SK-N-SH (cell line): Measurements from ENCODE around the gene CFAP91. TPM values are rescaled to one million over a fixed set of nuclear protein-coding genes. Genes with fewer than 3 reads are reported as not detected.
A peak's percentile ranks its signal among the peaks of the same experiment; 100 is the strongest.
"Not testable (repeated sequence)": the region's sequence is repeated elsewhere in the genome, so short reads cannot be mapped to it uniquely, and the experiment has no call there.

ENCODE experiments used
- CTCF ChIA-PET: fragments of 300-600, 350-600 bp; formaldehyde crosslinking; extraction: SDS; loops from one replicate; lab custom pipeline; 2021; lab: Yijun Ruan, JAX
- POLR2A ChIA-PET: fragments of 350-600 bp; sonication (Branson Sonifier 250); formaldehyde crosslinking; extraction: SDS; loops from one replicate; lab custom pipeline; 2020; ENCODE audit warnings: antibody characterized with exemption, inconsistent platforms; lab: Yijun Ruan, JAX
- DNase-seq: peaks from one replicate; pipeline ENCODE4 v3.0.0; 2012
- H2AFZ ChIP-seq: fragments of 200-600 bp; sonication (generic); 2 replicates; pipeline ENCODE4 v1.8.1; 2016; ENCODE audit warnings: antibody characterized with exemption, mild to moderate bottlenecking, low read depth
- H3F3A ChIP-seq: fragments of 200-600 bp; sonication (generic); replicated peaks from 2 replicates; pipeline ENCODE3; 2016; ENCODE audit warnings: antibody characterized with exemption, mild to moderate bottlenecking; ENCODE audit not compliant: insufficient read depth
- H3K27ac ChIP-seq, 2 experiments: fragments of 200-500 bp in 1 of 2; fragments of 200-600 bp in 1 of 2; sonication (Bioruptor generic) in 1 of 2; sonication (generic), shearing (Covaris generic) in 1 of 2; 2 replicates each; pipeline versions ENCODE4 v1.5.1 to v1.6.1; 2014 to 2016; ENCODE audit warnings: low read depth in 2 of 2, inconsistent platforms in 1 of 2, low read length in 1 of 2, mild to moderate bottlenecking in 1 of 2, mixed read lengths in 1 of 2
- H3K27me3 ChIP-seq: fragments of 200-600 bp; sonication (generic), shearing (Covaris generic); 2 replicates; pipeline ENCODE4 v1.6.1; 2016; ENCODE audit warnings: mixed run types; ENCODE audit not compliant: insufficient read depth
- H3K36me3 ChIP-seq, 2 experiments: fragments of 200-500 bp in 1 of 2; fragments of 200-600 bp in 1 of 2; sonication (Bioruptor generic) in 1 of 2; sonication (generic) in 1 of 2; replicated peaks in 1 of 2; 2 replicates each; pipeline versions ENCODE3 to v1.5.1; 2014 to 2016; ENCODE audit warnings: low read length in 1 of 2, mild to moderate bottlenecking in 1 of 2; ENCODE audit not compliant: insufficient read depth in 2 of 2, control insufficient read depth in 1 of 2
- H3K4me1 ChIP-seq, 2 experiments: fragments of 200-500 bp in 1 of 2; fragments of 200-600 bp in 1 of 2; sonication (Bioruptor generic) in 1 of 2; sonication (generic), shearing (Covaris generic) in 1 of 2; 2 replicates each; pipeline versions ENCODE4 v1.5.1 to v1.6.1; 2014 to 2016; ENCODE audit warnings: low read depth in 1 of 2, low read length in 1 of 2, mixed run types in 1 of 2; ENCODE audit not compliant: insufficient read depth in 2 of 2, control insufficient read depth in 1 of 2
- H3K4me2 ChIP-seq: fragments of 200-600 bp; sonication (generic), shearing (Covaris generic); 2 replicates; pipeline ENCODE4 v1.6.1; 2017; ENCODE audit warnings: mixed run types
- H3K4me3 ChIP-seq, 2 experiments: fragments of 200-500 bp in 1 of 2; fragments of 200-600 bp in 1 of 2; sonication (Bioruptor generic) in 1 of 2; sonication (generic), shearing (Covaris generic) in 1 of 2; 2 replicates each; pipeline versions ENCODE4 v1.5.1 to v1.8.1; 2014 to 2016; ENCODE audit warnings: low read depth in 2 of 2, inconsistent platforms in 1 of 2, low read length in 1 of 2, mild to moderate bottlenecking in 1 of 2, mixed read lengths in 1 of 2, moderate library complexity in 1 of 2
- H3K79me2 ChIP-seq: fragments of 200-600 bp; sonication (generic); 2 replicates; pipeline ENCODE4 v1.8.1; 2017; ENCODE audit warnings: mild to moderate bottlenecking; ENCODE audit not compliant: insufficient read depth
- H3K9ac ChIP-seq: fragments of 200-600 bp; sonication (generic); 2 replicates; pipeline ENCODE4 v1.6.1; 2017; ENCODE audit warnings: mixed run types
- H3K9me2 ChIP-seq: fragments of 200-600 bp; sonication (generic); 2 replicates; pipeline ENCODE4 v1.6.1; 2017; ENCODE audit warnings: mixed run types
- H3K9me3 ChIP-seq: fragments of 200-600 bp; sonication (generic); 2 replicates; pipeline ENCODE4 v1.6.1; 2017; ENCODE audit warnings: mixed run types, mild to moderate bottlenecking, moderate library complexity
- H4K20me1 ChIP-seq: fragments of 200-600 bp; sonication (generic); 2 replicates; pipeline ENCODE4 v1.6.1; 2017; ENCODE audit warnings: mild to moderate bottlenecking, mixed run types; ENCODE audit not compliant: insufficient read depth
- CHD2 ChIP-seq: fragments of 150-350 bp; IDR thresholded peaks from 2 replicates; pipeline ENCODE4 v1.6.1; 2018; ENCODE audit warnings: low read length; ENCODE audit not compliant: partially characterized antibody
- FOXJ3 ChIP-seq: sonication (generic); formaldehyde crosslinking; IDR thresholded peaks from 2 replicates; pipeline ENCODE4 v1.5.1; 2020; ENCODE audit warnings: mild to moderate bottlenecking, missing genetic modification reagents
- MAX ChIP-seq: IDR thresholded peaks from 2 replicates; pipeline ENCODE4 v1.4.0; 2012; ENCODE audit warnings: low read depth
- MXI1 ChIP-seq: IDR thresholded peaks from 2 replicates; pipeline ENCODE4 v1.6.1; 2012; ENCODE audit warnings: mild to moderate bottlenecking, low read depth, low read length, improper control_type of control experiment
- NFIC ChIP-seq: IDR thresholded peaks from 2 replicates; pipeline ENCODE4 v1.4.0; 2012; ENCODE audit warnings: borderline replicate concordance
- NRF1 ChIP-seq: IDR thresholded peaks from 2 replicates; pipeline ENCODE4 v1.6.1; 2012; ENCODE audit warnings: low read depth, mild to moderate bottlenecking, low read length
- RCOR1 ChIP-seq: fragments of 150-350 bp; IDR thresholded peaks from 2 replicates; pipeline ENCODE4 v1.6.1; 2017; ENCODE audit warnings: antibody characterized with exemption, low read length
- SMC3 ChIP-seq: IDR thresholded peaks from 2 replicates; pipeline ENCODE4 v1.6.1; 2012; ENCODE audit warnings: low read depth, low read length, improper control_type of control experiment
- USF1 ChIP-seq: IDR thresholded peaks from 2 replicates; pipeline ENCODE4 v1.4.0; 2012; ENCODE audit warnings: low read depth, borderline replicate concordance
- USF2 ChIP-seq: fragments of 150-350 bp; IDR thresholded peaks from 2 replicates; pipeline ENCODE4 v1.6.1; 2017; ENCODE audit warnings: antibody characterized with exemption, low read length, low read depth, borderline replicate concordance
- ZBTB33 ChIP-seq: IDR thresholded peaks from 2 replicates; pipeline ENCODE4 v1.4.0; 2012; ENCODE audit warnings: low read depth, borderline replicate concordance
- WGBS: methylation state at CpG from one replicate; pipeline ENCODE4 v1.1.6; 2017; ENCODE audit warnings: low lambda C conversion rate; 5-methylcytosine and 5-hydroxymethylcytosine counted together
- polyA plus RNA-seq, 3 experiments: library from polyadenylated mRNA; depleted of rRNA; stranded (reverse); fragments of >200 nt; gene quantifications; 2 replicates each; pipeline ENCODE4 v1.2.3, GENCODE V29; 2012
- TF ChIP-seq, protein P1 (sequence below): IDR thresholded peaks from 2 replicates; pipeline ENCODE4 v1.6.1; 2012; ENCODE audit warnings: mild to moderate bottlenecking, low read depth, low read length, moderate library complexity

The CFAP91 gene
- polyA plus RNA-seq, 1 of the 3 experiments (the other 2 are of a cell fraction) = 3.7 TPM

DNA sequence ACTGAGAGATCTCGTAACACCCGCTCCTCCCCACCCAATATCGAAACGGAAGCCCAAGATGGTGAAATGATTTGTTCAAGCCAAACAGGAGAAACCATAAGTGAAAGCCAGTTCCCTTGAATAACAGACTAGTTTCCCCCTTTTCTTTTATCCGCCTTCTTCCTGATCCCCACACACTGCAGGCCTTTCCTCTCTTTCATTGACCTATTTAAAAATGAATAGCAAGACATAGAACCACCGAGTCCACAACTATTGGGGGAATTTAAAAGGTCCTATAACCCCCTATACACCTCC lies 25.2 kb upstream of the CFAP91 start:
- H3K4me1 ChIP-seq = peaks cover 0 to 27% of the 10 kb centered on the region in 2 experiments; a peak in 2 of 4 replicates
- CTCF ChIA-PET = interaction anchor here (1.6 kb wide), 1 partner anchor 13 kb away, joined by 3 read pairs; no protein-coding TSS in a partner anchor

DNA sequence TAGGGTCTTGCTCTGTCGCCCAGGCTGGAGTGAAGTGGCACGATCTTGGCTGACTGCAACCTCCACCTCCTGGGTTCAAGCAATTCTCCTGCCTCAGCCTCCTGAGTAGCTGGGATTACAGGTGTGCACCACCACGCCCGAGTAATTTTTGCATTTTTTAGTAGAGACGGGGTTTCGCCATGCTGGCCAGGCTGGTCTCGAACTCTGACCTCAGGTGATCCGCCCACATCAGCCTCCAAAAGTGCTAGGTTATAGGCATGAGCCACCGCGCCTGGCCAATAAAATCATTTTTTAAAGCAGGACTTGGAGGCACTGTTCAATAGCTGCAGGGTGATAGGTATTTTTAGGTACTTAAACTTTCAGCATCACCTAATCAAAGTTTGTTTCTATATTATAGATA lies 24.6 kb upstream of the CFAP91 start:
- H2AFZ ChIP-seq, H3K9ac ChIP-seq, H4K20me1 ChIP-seq, H3F3A ChIP-seq, H3K27me3 ChIP-seq, H3K4me2 ChIP-seq, H3K9me2 ChIP-seq, H3K27ac ChIP-seq, H3K9me3 ChIP-seq, H3K36me3 ChIP-seq, H3K4me3 ChIP-seq, H3K79me2 ChIP-seq, DNase-seq: not testable (repeated sequence)
- POLR2A ChIA-PET = interaction anchor here (1.7 kb wide), 1 partner anchor 178 kb away, joined by 4 read pairs; no protein-coding TSS in a partner anchor
- WGBS = 98% methylated on average over 10 of the region's 10 CpGs
- CTCF ChIA-PET = interaction anchor here (0.7 to 1.6 kb wide), 3 partner anchors 14 to 533 kb away, joined by 3 read pairs; partner anchors contain the start of gene TEX55
- H3K4me1 ChIP-seq = peaks cover 0 to 27% of the 10 kb centered on the region in 2 experiments; a peak in 2 of 4 replicates

More for the DNA sequence above, 25.2 kb upstream of the CFAP91 start:
- H3K9me2 ChIP-seq = no peaks in the 10 kb centered on the region
- peak overlapping the region; percentile 25 to 81; a peak in 3 of 4 replicates for H3K27ac ChIP-seq
- no peaks in the 10 kb centered on the region for H4K20me1 ChIP-seq
- peak overlapping the region; percentile 66 for H2AFZ ChIP-seq
- H3F3A ChIP-seq = no peaks in the 10 kb centered on the region
- H3K36me3 ChIP-seq = peaks cover 5 to 11% of the 10 kb centered on the region in 2 experiments
- H3K9ac ChIP-seq = no peak overlapping the region
- TF ChIP-seq ZBTB33 = no peak
- no peak for TF ChIP-seq USF2
- no peak for TF ChIP-seq FOXJ3
- TF ChIP-seq NFIC = no peak
- TF ChIP-seq MXI1 = no peak
- TF ChIP-seq, protein P1, sequence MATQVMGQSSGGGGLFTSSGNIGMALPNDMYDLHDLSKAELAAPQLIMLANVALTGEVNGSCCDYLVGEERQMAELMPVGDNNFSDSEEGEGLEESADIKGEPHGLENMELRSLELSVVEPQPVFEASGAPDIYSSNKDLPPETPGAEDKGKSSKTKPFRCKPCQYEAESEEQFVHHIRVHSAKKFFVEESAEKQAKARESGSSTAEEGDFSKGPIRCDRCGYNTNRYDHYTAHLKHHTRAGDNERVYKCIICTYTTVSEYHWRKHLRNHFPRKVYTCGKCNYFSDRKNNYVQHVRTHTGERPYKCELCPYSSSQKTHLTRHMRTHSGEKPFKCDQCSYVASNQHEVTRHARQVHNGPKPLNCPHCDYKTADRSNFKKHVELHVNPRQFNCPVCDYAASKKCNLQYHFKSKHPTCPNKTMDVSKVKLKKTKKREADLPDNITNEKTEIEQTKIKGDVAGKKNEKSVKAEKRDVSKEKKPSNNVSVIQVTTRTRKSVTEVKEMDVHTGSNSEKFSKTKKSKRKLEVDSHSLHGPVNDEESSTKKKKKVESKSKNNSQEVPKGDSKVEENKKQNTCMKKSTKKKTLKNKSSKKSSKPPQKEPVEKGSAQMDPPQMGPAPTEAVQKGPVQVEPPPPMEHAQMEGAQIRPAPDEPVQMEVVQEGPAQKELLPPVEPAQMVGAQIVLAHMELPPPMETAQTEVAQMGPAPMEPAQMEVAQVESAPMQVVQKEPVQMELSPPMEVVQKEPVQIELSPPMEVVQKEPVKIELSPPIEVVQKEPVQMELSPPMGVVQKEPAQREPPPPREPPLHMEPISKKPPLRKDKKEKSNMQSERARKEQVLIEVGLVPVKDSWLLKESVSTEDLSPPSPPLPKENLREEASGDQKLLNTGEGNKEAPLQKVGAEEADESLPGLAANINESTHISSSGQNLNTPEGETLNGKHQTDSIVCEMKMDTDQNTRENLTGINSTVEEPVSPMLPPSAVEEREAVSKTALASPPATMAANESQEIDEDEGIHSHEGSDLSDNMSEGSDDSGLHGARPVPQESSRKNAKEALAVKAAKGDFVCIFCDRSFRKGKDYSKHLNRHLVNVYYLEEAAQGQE = no peak
- no peak for TF ChIP-seq USF1
- TF ChIP-seq CHD2 = no peak
- no peak for TF ChIP-seq SMC3
- TF ChIP-seq MAX = no peak
- no peak for TF ChIP-seq RCOR1
- no peak for TF ChIP-seq NRF1
- POLR2A ChIA-PET = interaction anchor here (1.4 to 1.7 kb wide), 3 partner anchors 15 to 214 kb away, joined by 4 read pairs; partner anchors contain the start of gene TMEM39A
- no peaks in the 10 kb centered on the region for H3K27me3 ChIP-seq
- peak overlapping the region; percentile 53; the same call in 1 of the 2 replicates for H3K4me2 ChIP-seq
- peak overlapping the region; percentile 50 to 52; a peak in 1 of 4 replicates for H3K4me3 ChIP-seq
- no peaks in the 10 kb centered on the region for H3K9me3 ChIP-seq
- no peak for DNase-seq
- 84% methylated on average over 6 of the region's 6 CpGs for WGBS
- peaks cover 8% of the 10 kb centered on the region; the same call in 1 of the 2 replicates for H3K79me2 ChIP-seq
